Stimulated activated CD4-positive, alpha-beta T cell treated with anti-CD3 and anti-CD28 coated beads, Interleukin-12 subunit alpha, Interleukin-12 subunit beta, amount 100 ng/mL, for 48 hours (primary cell): ENCODE results near the gene TCOF1.

Experiments used
- DNase-seq, 3 donors: peaks; one replicate each; pipeline ENCODE4 v3.0.0-alpha.2; 2020; ENCODE audit warnings: low read depth in 2 of 3, low spot score in 1 of 3

TCOF1 gene

DNA sequence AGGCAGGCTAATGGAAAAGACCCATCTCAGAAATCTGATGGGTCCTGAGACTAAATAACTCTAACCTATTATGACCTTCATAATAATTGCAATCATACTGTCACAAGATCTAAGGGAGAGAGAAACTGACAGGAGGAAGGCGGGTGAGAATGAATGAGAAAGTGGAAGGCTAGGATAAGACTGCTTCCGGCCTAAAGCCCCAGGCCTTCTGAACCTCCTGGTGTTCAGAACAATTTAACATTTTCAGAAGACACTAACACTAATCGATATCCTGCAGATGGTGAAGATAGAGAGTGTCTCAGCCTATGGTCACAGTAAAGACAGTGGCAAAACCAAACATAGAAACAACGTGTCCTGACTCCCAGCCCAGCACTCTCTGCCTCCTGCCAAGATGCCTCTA lies 90.8 kb downstream of the TCOF1 start:
- DNase-seq: no peak

DNA sequence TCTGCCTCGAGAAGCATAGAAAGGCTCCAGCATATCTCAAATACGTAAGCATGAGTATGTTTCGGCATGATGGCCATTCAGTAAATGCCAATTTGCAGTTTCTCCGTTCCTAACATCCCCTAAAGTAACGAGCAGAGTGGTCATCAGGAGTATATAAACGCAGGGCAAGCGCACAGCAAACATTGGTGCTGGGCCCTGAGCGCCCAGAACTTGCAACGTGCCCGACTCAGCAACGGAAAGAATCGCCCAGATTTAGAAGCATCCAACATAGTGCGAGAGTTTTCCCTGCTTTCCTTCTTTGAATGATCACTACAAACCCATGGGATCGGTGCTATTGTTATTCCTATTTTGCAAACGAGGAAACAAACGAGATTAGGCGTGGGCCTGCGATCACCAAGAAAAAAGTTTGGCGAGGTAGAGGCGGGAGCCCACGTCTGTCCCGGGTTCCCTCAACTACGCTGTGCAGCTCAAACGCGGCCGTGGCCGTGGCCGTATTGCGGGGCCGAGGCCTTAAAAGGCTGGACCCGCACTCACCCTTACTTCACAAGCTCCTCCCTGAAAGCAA lies 91.5 kb downstream of the TCOF1 start:
- DNase-seq: no peak
